ENCODE measurements around the gene SNX22.
"Not testable (repeated sequence)": the region's sequence is repeated elsewhere in the genome, so short reads cannot be mapped to it uniquely, and the experiment has no call there.

The SNX22 gene

DNA sequence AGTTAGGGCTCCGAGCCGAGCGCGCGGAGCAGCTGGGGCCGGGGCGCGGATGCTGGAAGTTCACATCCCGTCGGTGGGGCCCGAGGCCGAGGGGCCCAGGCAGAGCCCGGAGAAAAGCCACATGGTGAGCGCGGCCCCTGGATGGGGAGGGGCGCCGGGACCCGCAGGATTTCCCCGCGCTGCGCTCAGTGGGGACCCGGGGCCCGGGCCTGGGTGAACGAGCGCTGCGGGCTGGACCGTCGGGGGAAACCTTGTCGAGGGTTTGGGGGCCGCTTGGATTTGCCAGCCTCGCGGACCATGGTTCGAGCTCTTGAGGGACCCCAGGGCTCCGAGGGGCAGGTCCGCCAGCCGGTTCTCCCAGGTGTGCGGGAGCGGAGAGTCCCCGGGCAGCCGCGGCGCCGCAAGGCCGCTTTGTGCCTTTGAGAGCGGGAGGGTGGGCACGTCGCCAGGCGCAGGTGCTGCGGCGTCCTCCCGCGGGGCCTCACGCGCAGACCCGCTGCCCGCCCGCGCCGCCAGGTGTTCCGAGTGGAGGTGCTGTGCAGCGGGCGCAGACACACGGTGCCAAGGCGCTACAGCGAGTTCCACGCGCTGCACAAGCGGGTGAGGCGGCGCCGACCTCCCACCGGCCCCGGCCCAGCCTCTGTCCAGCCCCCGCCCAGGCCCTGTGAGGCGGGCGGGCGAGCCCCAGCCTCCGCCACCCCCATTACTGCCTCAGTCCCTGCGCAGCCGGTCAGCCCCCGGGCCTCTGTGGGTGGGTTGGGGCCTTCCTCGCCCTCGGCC, at the start of gene SNX22:
SNX22 (plus strand) TSS at position 5 of the 780 bp plus-strand sequence; CDS start at position 50, 45 bp downstream.
- DNase-seq = peak in 1 of 2 experiments; percentile 66

DNA sequence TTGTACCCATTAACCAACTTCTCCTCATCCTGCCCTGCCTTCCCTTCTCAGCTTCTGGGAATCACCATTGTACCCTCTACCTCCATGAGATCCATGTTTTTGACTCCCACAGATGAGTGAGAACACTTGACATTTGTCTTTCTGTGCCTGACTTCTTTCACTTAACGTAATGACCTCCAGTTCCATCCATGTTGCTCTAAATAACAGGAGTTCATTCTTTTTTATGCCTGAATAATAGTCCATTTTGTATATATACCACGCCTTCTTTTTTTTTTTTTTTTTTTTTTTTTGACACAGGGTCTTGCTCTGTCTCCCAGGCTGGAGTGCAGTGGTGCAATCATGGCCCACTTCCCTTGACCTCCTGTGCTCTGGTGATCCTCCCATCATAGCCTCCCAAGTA, 49.0 kb upstream of the SNX22 start:
- DNase-seq = no peak

DNA sequence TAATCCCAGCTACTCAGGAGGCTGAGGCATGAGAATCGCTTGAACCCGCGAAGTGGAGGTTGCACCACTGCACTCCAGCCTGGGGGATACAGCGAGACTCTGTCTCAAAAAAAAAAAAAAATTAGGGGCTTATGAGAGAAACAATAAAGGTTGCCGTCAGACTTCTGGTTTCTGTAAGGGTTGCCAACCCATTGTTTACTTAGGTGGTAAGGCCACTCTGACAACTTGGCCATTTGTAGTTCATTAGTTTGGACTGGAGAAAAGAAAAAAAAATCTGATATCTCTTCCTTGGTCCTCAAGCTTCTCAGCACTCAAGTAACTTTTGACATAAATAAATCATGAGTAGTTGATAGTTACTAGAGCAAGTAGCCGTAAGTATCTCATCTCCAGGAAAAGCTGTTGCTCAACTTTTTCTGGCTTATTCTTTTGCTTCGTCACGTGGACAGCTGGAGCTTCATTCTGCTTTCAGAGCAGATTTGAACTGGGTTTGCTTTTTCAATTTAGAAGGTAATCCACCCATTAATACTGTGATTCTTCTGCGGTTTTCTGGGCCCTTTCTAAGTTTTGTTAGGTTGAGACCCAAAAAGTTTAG, 46.3 kb upstream of the SNX22 start:
- no peak for DNase-seq

DNA sequence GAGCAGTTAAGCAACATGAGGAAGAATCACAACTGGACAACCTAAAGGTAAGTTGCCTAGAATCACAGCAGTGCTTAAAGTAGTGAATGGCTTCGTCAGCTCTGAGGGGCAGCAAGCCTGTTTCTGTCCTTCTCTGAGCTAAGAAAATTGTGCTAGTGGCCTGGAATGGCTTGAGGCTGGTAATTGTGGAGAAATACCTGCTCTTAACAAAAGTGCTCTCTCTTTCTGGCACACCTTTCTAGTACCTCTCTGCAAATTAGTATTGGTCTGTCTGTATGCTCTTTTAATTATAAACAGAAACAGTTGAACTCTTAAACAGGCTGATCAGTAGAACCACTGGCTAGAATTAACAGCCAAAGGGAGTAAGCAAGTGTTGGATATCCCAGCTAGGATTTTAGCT, 44.2 kb upstream of the SNX22 start:
- no peak for DNase-seq

DNA sequence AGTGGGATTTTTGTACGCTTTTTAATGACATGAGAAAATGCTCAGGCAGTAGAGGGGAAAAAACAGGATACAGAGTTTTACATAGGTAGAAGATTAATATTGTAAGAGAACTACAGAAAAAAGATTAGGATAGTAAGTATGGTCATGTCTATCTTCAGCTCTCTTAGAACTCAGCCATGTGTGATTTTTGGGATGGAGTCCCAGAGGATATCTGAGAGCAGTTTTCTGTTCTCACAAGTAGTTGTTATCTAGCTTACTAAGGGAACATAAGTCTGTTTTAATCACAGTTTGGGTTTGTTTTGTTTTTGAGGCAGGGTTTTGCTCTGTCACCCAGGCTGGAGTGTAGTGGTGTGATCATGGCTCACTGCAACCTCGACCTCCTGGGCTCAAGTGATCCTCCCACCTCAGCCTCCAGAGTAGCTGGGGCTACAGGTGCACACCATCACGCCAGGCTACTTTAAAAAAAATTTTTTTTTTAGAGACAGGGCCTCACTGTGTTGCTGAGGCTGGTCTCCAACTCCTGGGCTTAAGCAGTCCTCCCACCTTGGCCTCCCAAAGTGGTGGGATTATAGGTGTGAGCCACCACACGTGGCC, 41.3 kb upstream of the SNX22 start:
- not testable (repeated sequence) for DNase-seq

DNA sequence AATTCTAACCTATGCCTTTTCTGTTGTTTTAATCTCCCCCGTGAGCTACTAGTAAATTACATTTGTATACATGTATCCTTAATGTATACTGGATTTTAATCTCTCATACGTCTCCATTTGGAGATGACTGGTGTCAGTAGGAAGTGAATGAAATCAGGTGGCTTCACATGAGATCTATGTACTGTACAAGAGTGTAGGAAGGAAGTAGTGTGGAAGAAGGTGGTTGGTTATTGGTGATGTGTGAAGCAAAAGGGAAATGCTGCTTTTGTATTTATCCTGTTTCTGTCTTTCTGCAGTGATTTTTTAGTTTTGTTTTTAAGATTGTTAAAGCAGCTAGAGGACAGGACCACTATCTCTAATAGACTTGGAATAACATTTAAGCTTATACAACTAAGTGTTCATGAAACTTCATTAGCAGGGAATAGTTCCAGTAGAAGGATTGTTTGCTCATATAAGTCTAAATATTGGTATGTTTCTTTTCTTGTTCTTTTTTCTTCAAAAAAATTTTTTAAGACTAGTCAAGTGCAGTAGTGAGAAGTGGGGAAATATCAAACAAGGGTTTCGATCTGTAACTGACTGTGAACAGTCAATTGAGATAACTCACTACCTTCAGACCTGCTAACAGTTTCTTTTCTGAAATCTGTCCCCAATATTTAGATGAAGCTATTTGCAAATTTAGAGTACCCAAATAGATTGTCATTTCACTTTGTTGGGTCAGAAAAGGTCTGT, 40.4 kb upstream of the SNX22 start:
- DNase-seq = no peak

DNA sequence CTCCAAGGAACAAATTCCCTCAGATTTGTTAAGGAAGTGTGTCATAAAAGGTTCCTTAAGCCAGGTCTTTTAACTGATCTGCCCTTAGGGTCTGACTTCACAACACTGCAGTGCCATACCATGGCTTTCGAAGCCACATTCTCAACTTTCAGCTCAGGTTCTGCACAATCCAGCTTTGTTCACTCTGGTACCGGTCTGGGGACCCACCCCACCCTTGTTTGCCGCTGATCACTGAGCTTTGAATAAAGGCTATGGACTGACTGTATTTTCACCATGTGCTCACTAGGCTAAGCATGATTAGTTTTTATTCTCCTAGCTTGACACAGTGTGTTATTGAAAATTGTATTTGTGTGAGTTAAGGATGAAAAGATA, 39.9 kb upstream of the SNX22 start:
- peak; percentile 16 to 63 for DNase-seq

DNA sequence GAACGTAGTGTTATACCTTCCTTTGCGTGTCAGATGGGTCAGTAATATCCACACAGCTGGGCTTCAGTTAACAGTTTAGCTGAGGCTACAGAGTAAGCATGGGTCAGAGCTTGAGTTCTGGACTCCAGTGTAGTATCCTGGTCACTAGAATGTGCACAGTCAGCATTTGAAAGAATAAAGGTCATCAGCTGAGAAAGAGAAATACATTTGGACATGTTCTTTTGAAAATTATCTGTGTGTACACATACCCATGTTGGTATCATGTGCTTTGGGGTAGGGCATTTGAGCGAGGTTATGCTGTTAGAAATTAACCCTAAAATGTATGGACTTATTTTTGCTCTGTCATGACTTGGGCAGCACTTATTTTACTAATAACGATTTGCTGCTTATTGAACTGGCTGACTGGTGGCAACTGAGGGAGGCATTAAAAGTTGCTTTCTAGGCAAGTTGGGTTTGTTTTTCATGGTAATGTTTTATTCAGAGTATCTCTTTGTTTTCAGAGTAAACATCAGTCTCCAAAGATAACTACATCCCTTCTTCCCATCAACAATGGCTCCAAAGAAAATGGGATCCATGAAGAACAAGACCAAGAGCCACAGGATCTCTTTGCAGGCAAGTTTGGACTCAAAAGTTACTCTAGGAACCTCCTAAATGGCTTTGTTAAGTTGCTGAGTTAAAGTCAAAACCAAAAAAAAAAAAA, 39.3 kb upstream of the SNX22 start:
- DNase-seq = no peak

DNA sequence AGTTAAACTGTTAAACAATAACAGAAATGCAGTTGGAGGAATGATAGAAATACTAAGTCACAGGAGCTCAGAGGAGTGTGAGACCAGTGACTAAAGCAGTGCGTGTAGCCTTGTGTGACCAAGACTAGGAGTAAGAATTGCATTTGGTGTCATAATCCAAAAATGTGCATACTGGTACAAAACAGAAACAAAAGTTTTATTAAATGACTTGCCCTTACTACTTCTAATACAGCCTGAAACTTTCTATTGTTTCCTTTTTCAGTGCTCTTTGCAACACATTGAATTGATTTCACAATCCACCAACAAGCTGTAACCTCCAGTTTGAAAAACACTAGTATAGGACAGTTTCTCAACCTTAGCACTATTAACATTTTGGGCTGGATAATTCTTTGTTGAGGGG, 38.6 kb upstream of the SNX22 start:
- DNase-seq = no peak

DNA sequence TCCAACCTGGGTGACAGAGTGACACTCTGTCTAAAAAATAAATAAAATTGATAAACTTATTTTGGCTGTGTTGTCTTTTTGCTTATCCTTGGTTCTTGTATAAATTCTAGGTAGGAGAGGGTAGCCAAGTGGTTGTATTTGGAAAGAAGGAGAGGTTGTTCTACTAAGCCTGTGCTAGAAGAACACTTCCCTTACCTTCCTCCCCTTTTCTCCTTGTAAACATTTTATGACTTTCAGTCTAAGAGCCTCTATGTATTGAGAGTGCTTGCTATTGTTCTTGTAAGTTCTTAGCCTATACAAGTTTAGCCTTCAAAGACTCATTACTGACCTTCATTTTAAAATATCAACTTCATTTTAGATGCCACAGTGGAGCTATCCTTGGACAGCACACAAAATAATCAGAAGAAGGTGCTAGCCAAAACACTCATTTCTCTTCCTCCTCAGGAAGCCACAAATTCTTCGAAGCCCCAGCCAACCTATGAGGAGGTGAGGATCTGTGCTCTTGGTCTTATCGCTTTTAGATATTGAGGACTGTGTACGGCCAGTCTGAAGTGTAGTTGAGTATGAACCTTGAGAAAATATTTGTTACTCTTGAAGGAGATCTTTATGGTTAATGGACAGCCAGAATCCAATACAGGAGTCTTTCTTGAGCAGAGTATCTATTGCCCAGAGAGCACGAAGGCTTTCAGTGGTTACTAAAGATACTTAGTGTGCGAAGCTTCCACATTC, 33.6 kb upstream of the SNX22 start:
- DNase-seq = no peak

DNA sequence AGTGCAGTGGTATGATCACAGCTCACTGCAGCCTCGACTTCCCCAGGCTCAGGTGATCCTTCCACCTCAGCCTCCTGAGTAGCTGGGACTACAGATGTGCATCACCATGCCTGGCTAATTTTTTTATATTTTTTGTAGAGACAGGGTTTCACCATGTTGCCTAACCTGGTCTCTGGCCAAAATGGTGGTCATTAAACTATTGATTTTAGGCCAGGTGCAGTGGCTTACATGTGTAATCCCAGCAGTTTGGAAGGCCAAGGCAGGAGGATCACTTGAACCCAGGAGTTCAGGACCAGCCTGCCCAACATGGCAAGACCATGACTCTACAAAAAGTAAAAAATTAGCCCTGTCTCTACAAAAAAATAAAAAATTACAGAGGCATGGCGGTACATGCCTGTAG, 31.2 kb upstream of the SNX22 start:
- not testable (repeated sequence) for DNase-seq

DNA sequence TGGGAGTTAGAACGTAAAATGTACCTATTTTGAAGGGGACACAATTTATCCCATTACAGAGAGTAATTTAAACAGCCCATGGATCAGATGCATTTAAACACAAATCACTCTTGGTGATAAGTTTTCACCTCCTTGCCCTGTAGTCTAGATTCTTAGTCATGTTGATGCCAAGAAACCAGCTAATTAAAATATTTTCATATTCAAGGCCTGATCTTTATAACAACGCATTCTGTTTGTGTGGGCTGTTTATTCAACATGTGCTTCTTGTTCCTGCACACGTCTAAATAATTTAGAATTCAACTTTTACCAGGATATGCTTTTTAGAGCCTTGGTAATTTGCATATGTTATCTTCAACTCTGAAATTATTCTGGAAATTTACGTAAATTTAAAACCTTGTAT, 29.9 kb upstream of the SNX22 start:
- peak in 1 of 2 experiments; percentile 26 for DNase-seq

DNA sequence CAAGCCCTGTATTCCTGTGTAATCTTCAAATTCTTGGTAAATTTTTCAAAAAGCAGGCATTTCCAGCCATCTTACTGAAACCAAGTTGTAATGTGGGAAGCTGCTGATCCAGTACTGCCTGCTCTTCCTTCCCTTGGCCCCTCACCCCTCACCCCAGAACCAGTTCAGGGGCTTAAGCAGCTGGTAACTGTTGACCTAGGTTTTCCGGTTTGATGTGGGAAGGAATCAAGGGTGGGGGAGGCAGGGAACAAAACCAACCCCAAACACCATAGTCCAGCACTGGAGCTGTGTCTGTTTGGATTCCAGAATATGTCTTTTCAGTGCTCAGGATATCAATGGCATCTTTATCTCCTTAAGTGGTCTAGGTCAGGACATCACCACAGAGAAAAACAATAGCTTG, 29.1 kb upstream of the SNX22 start:
- no peak for DNase-seq

DNA sequence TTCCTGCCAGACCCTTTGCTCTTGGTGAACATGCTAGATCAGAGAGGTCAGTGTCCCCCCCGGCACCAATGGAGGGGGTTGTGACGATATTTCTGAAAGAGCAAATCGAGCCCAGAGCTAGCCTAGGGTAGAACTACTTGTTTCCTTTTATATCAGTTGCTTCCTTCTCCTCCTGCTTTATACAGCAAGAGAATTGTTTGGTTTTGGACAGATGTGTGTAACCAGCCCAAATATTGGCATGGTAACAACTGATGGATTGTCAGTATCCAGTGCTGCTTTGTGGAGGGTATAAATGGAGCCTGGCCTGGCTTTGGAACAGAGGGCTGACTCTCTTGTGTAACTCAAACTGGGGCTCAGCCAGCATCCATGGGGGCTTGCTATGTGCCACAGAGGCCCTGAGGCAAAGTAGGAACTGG, 28.6 kb upstream of the SNX22 start:
- DNase-seq = no peak

DNA sequence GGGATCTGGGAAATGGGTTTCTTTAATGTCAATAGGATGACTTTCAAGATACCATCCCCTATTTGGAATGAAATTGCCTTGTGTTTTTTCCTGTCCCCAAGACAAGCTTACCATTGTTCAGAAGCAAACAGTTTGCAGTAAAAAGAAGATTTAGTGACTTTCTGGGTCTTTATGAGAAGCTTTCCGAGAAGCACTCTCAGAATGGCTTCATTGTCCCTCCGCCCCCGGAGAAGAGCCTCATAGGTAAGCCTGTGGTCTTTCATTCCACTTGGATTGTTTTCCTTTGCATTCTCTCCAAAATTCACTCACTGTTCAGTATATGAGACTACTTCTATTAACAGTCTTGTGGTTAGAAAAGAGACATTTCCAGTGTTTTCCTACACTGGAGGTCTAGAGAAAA, 25.6 kb upstream of the SNX22 start:
- no peak for DNase-seq

DNA sequence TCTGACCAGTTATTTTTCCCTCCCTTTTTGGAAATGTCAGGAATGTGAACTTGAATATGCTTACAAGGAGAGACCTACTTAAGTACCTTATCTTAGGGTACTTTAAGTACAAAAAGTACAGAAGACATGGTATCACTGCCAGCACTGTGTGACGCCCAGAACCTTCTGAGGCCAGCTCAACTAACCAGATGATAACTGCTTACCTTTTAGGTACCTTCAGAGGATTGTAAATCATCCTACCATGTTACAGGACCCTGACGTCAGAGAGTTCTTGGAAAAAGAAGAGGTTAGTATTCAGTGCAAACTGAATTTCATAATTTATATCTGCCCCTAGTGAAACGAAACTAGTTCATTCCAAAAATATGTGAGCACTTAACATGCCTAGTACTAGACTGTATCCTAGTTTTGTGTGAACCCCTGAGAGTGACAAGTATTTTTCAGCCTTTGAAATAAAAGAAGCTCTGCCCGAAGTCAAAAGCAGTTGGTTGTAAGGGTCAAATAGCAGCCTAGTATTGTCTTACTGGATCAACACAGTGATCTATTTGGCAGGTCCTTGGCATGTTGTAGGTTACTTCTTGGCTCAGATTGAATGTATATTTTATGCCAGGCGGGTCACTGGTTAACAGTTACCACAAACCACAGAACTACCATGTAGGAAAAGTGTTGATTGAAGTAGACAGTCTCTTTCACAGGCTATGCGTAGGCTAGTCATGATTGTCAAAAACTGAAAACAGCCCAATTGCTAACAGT, 23.8 kb upstream of the SNX22 start:
- no peak for DNase-seq

DNA sequence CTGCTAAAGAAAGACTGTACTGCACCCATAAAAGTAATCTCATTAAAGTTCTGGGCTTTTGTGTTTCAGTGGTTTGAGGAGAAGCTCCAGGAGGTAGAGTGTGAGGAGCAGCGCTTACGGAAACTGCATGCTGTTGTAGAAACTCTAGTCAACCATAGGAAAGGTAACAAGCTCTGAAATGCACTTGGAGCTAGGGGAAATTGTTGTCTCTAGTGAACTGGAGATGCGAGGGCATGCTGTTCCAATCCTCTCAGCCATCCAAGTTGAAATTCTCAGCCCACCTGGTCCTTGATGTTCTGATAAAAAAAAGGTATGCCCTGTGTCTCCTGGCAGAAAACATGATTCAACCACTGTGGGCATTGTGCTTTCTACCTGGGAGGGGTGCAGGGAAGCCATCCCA, 21.4 kb upstream of the SNX22 start:
- DNase-seq = no peak

DNA sequence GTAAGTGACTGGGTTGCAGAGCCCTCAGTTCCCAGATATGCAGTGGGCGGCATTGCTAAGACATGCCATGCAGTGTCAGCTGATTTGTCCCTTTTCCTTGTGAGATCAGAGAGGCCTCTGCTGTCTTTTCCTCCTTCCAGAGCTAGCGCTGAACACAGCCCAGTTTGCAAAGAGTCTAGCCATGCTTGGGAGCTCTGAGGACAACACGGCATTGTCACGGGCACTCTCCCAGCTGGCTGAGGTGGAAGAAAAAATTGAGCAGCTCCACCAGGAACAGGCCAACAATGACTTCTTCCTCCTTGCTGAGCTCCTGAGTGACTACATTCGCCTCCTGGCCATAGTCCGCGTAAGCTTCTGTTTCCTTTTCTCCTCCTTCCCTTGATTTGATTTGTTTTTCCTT, 20.0 kb upstream of the SNX22 start:
- no peak for DNase-seq

DNA sequence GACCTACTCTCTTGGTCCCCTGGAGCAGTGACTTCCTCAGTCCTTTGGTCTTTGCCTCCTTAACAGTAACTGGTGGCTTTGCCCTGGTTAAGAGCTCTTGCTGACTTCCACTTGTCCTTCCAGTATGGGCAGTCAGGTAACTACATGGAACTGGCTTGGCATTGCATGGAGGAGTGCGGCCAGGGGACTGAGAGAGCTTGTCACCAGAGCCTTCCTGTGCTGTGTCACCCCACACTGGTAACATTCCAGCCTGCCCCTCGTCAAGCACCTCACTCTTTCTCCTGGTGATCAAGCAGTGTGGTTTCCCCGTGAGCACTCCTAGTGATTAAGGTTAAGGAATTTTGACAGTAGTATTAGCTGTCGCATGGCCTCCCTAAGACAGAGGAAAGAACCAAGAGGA, 19.3 kb upstream of the SNX22 start:
- no peak for DNase-seq

DNA sequence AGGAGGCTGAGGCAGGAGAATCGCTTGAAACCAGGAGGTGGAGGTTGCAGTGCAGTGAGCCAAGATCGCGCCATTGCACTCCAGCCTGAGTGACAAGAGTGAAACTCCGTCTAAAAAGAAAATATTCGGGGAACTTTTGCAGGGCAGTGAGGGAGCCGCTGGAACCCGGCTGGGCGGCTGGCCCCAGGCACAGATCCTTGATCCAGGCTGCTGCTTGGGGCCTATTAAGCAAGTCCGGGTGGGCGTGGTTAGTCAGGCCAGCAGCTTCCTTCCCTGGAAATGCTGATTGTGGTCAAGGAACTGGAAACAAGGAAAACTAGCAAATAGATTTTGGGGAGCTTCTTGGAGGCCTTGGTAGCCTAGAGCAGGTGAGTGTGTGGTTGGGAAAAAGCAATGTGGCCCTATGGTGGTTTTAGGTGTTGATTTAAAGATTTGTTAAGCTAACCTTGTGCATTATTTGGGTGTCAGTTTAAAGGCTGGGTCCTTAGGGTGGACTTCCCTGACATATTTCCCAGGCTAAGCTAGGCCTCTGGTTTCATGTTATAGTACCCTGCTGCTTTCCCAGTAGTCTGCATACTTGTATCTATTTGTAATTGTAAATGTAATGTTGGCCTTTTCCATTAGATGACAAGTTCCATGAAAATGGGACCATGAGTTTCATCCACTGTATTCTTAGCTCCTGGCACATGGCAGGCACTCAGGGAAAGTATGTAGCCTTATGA, 17.7 kb upstream of the SNX22 start:
- no peak for DNase-seq

DNA sequence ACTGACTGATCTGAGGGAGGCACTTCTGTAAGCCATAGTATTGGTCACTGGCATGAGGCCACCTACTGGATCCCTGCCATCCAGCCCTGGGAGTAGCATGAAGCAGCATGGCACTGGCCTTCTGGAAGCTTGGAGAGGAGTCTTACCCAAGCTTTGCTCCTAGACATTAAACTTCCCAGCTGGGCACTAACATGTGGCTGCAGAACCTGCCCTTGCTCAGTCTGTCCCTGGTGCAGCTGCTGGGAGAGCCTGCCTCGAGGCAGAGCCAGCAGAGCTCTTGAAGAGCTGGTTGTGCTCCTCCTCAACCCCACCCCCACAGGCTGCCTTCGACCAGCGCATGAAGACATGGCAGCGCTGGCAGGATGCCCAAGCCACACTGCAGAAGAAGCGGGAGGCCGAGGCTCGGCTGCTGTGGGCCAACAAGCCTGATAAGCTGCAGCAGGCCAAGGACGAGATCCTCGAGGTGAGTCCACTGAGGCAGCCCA, 17.1 kb upstream of the SNX22 start:
- DNase-seq = no peak

Data from NCI-H526 (cell line).